ENCODE results near the gene ZNF658. TPM values are rescaled to one million over a fixed set of nuclear protein-coding genes. Genes with fewer than 3 reads are reported as not detected.
"Not testable (repeated sequence)": the region's sequence is repeated elsewhere in the genome, so short reads cannot be mapped to it uniquely, and the experiment has no call there.

The ZNF658 gene
- total RNA-seq, result 1 to 10 TPM in 2 of 3 donors, under 1 TPM in 1; 0.68 to 2.1 (median 1.8) TPM

GRCh38 chr9:66900490-66901131, at the start of gene ZNF658:
TSS of gene ZNF658 (plus strand) at chr9:66900725. CDS start at chr9:66903562, 2,837 bp downstream.
- peak within 1 kb of the TSS; percentile 89 for H3K4me3 Mint-ChIP-seq
- DNase-seq, result peak; percentile 54
- H3K27me3 Mint-ChIP-seq (ENCODE audit: low read depth), result not testable (repeated sequence)

GRCh38 chr9:66861732-66862131, 38.8 kb upstream of the ZNF658 start:
- not testable (repeated sequence) for ATAC-seq; H3K36me3 Mint-ChIP-seq (ENCODE audit: insufficient read depth); H3K9me3 Mint-ChIP-seq

More at GRCh38 chr9:66900490-66901131, at the start of gene ZNF658:
- not testable (repeated sequence) for H3K4me1 Mint-ChIP-seq (ENCODE audit: low read depth); H3K9me3 Mint-ChIP-seq; H3K36me3 Mint-ChIP-seq (ENCODE audit: insufficient read depth)
- peak; percentile 95 to 97 for ATAC-seq

GRCh38 chr9:66868660-66869059, 31.9 kb upstream of the ZNF658 start:
- H3K9me3 Mint-ChIP-seq; ATAC-seq; H3K4me1 Mint-ChIP-seq (ENCODE audit: low read depth); H3K27me3 Mint-ChIP-seq (ENCODE audit: low read depth); H3K4me3 Mint-ChIP-seq; H3K36me3 Mint-ChIP-seq (ENCODE audit: insufficient read depth); DNase-seq: not testable (repeated sequence)

More at GRCh38 chr9:66861732-66862131, 38.8 kb upstream of the ZNF658 start:
- not testable (repeated sequence) for H3K4me3 Mint-ChIP-seq; DNase-seq; H3K4me1 Mint-ChIP-seq (ENCODE audit: low read depth); H3K27me3 Mint-ChIP-seq (ENCODE audit: low read depth)

GRCh38 chr9:66880605-66881004, 19.9 kb upstream of the ZNF658 start:
- ATAC-seq; DNase-seq; H3K4me3 Mint-ChIP-seq; H3K4me1 Mint-ChIP-seq (ENCODE audit: low read depth); H3K36me3 Mint-ChIP-seq (ENCODE audit: insufficient read depth); H3K27me3 Mint-ChIP-seq (ENCODE audit: low read depth); H3K9me3 Mint-ChIP-seq: not testable (repeated sequence)

GRCh38 chr9:66881847-66882246, 18.7 kb upstream of the ZNF658 start:
- ATAC-seq; H3K27me3 Mint-ChIP-seq (ENCODE audit: low read depth); DNase-seq; H3K9me3 Mint-ChIP-seq; H3K36me3 Mint-ChIP-seq (ENCODE audit: insufficient read depth); H3K4me3 Mint-ChIP-seq; H3K4me1 Mint-ChIP-seq (ENCODE audit: low read depth): not testable (repeated sequence)

- ATAC-seq; H3K27me3 Mint-ChIP-seq (ENCODE audit: low read depth); H3K4me3 Mint-ChIP-seq; H3K4me1 Mint-ChIP-seq (ENCODE audit: low read depth); DNase-seq; H3K9me3 Mint-ChIP-seq; H3K36me3 Mint-ChIP-seq (ENCODE audit: insufficient read depth): not testable (repeated sequence)
These were observed 10.2 kb upstream of the ZNF658 start for GRCh38 chr9:66890334-66890733.

- DNase-seq; H3K4me1 Mint-ChIP-seq (ENCODE audit: low read depth); H3K27me3 Mint-ChIP-seq (ENCODE audit: low read depth); H3K9me3 Mint-ChIP-seq; H3K36me3 Mint-ChIP-seq (ENCODE audit: insufficient read depth): not testable (repeated sequence)
- peak overlapping the region; percentile 89 for H3K4me3 Mint-ChIP-seq
- peak in 1 of 2 donors; percentile 8 for ATAC-seq
These were observed 616 bp downstream of the ZNF658 start for GRCh38 chr9:66901141-66901540.

GRCh38 chr9:66909560-66909959, 9.0 kb downstream of the ZNF658 start:
- H3K9me3 Mint-ChIP-seq; H3K4me1 Mint-ChIP-seq (ENCODE audit: low read depth); H3K27me3 Mint-ChIP-seq (ENCODE audit: low read depth); H3K36me3 Mint-ChIP-seq (ENCODE audit: insufficient read depth); H3K4me3 Mint-ChIP-seq; DNase-seq; ATAC-seq: not testable (repeated sequence)

GRCh38 chr9:66920072-66920471, 19.5 kb downstream of the ZNF658 start:
- ATAC-seq; H3K4me3 Mint-ChIP-seq; H3K36me3 Mint-ChIP-seq (ENCODE audit: insufficient read depth); H3K4me1 Mint-ChIP-seq (ENCODE audit: low read depth); DNase-seq; H3K9me3 Mint-ChIP-seq; H3K27me3 Mint-ChIP-seq (ENCODE audit: low read depth): not testable (repeated sequence)

- not testable (repeated sequence) for DNase-seq; H3K9me3 Mint-ChIP-seq; ATAC-seq; H3K4me1 Mint-ChIP-seq (ENCODE audit: low read depth); H3K27me3 Mint-ChIP-seq (ENCODE audit: low read depth); H3K36me3 Mint-ChIP-seq (ENCODE audit: insufficient read depth); H3K4me3 Mint-ChIP-seq
These were observed 35.8 kb downstream of the ZNF658 start for GRCh38 chr9:66936194-66936870.

GRCh38 chr9:66937662-66938061, 37.1 kb downstream of the ZNF658 start:
- H3K4me3 Mint-ChIP-seq; DNase-seq; H3K4me1 Mint-ChIP-seq (ENCODE audit: low read depth); H3K9me3 Mint-ChIP-seq; H3K36me3 Mint-ChIP-seq (ENCODE audit: insufficient read depth); H3K27me3 Mint-ChIP-seq (ENCODE audit: low read depth); ATAC-seq: not testable (repeated sequence)

GRCh38 chr9:66938322-66938721, 37.8 kb downstream of the ZNF658 start:
- not testable (repeated sequence) for H3K4me1 Mint-ChIP-seq (ENCODE audit: low read depth); H3K27me3 Mint-ChIP-seq (ENCODE audit: low read depth); ATAC-seq; H3K36me3 Mint-ChIP-seq (ENCODE audit: insufficient read depth); H3K4me3 Mint-ChIP-seq; DNase-seq; H3K9me3 Mint-ChIP-seq

GRCh38 chr9:66939878-66940830, 39.6 kb downstream of the ZNF658 start:
- not testable (repeated sequence) for H3K4me1 Mint-ChIP-seq (ENCODE audit: low read depth); H3K4me3 Mint-ChIP-seq; ATAC-seq; H3K36me3 Mint-ChIP-seq (ENCODE audit: insufficient read depth); DNase-seq; H3K9me3 Mint-ChIP-seq; H3K27me3 Mint-ChIP-seq (ENCODE audit: low read depth)

GRCh38 chr9:66942400-66943155, 42.1 kb downstream of the ZNF658 start:
- DNase-seq; H3K27me3 Mint-ChIP-seq (ENCODE audit: low read depth); ATAC-seq; H3K4me1 Mint-ChIP-seq (ENCODE audit: low read depth); H3K36me3 Mint-ChIP-seq (ENCODE audit: insufficient read depth); H3K4me3 Mint-ChIP-seq; H3K9me3 Mint-ChIP-seq: not testable (repeated sequence)
